Uterus (tissue), 4 donors: ENCODE data around the gene DCAF10. TPM values are rescaled to one million over a fixed set of nuclear protein-coding genes. Genes with fewer than 3 reads are reported as not detected.

Experiments used
- DNase-seq, 2 donors: peaks; one replicate each; pipeline ENCODE4 v3.0.0-alpha.2; 2019 to 2020
- H3K27ac ChIP-seq, 2 donors: fragments of 200-600 bp; sonication (generic); 1 replicate in 1 of 2; 2 replicates in 1 of 2; pipeline ENCODE4 v1.5.1; 2016 to 2018
- H3K27me3 ChIP-seq, 2 donors: fragments of 200-600 bp; sonication (generic); one replicate each; pipeline ENCODE4 v1.5.1; 2018 to 2019; ENCODE audit warnings: control low read depth in 1 of 2
- H3K36me3 ChIP-seq, 2 donors: fragments of 200-600 bp; sonication (generic); one replicate each; pipeline ENCODE4 v1.5.1; 2019; ENCODE audit warnings: control low read depth in 1 of 2
- H3K4me1 ChIP-seq, 2 donors: fragments of 200-600 bp; sonication (generic); one replicate each; pipeline ENCODE4 v1.5.1; 2018 to 2019; ENCODE audit warnings: control low read depth in 1 of 2
- H3K4me3 ChIP-seq, 2 donors: fragments of 200-600 bp; sonication (generic); 1 replicate in 1 of 2; 2 replicates in 1 of 2; pipeline ENCODE4 v1.5.1; 2018 to 2019; ENCODE audit warnings: mild to moderate bottlenecking in 1 of 2
- H3K9me3 ChIP-seq, 2 donors: fragments of 200-600 bp; sonication (generic); one replicate each; pipeline ENCODE4 v1.5.1; 2019; ENCODE audit warnings: control low read depth in 1 of 2
- POLR2A ChIP-seq, 2 donors: fragments of 450-650 bp; IDR thresholded peaks; one replicate each; pipeline ENCODE4 v1.6.1; 2016; ENCODE audit warnings: antibody characterized with exemption in 2 of 2, mild to moderate bottlenecking in 1 of 2, moderate library complexity in 1 of 2
- intact Hi-C: fragments of 100-400 bp; cut with DNase I; formaldehyde crosslinking; loops from one replicate; pipeline ENCODE4 v1.15.1; 2023; ENCODE audit warnings: low total_unique reads
- total RNA-seq, 4 donors: library from RNA; depleted of rRNA in 3 of 4; stranded (reverse); fragments of >200 nt in 3 of 4; gene quantifications; one replicate each; pipeline versions ENCODE4 v1.1.0 to v1.2.4, GENCODE V29; 2014 to 2023
- TF ChIP-seq, protein P1 (sequence below), 4 experiments: fragments of 200-600 bp in 2 of 4; fragments of 450-650 bp in 2 of 4; sonication (generic) in 2 of 4; IDR thresholded peaks; one replicate each; pipeline ENCODE4 v1.5.1; 2016 to 2019; ENCODE audit warnings: antibody characterized with exemption in 4 of 4, mild to moderate bottlenecking in 2 of 4, moderate library complexity in 1 of 4
- donor health status: DM: yes; HTN: yes; CAD: no.

The DCAF10 gene
- total RNA-seq, 4 donors from 2014 or later: 10.8 to 34.8 (median 29.6) TPM

DNA sequence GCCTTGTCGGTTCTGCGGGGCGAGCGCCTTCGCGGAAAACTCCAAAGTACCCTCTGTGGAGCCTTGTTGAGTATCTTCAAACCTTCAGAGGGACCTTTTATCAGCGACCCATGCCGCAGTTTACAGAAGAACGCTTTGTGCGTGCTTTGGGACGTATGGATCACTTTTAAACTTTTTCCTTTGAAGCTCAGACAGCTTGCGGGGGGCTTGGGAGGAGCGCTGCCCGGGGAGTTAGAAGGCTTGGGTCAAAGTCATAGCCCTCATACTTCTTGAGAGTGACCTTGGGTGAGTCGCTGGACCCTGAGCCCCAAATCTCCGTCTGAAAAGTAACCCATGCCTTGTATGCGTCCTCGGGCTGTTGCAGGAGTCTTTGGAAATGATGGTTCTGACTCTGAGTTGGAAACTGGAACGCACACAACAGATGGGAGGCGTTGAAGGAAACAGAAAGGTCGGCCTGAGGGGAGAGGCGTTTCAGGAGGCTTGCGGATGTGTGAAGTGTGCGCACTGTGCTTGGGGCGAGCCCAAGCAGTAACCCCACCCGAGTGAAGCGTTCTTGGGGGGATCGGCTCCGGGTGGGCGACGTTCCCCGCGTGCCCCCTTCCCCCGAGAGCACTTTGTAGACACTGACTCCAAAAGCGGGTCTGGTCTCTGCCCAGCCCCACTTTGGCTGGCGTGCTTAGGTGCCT, 104.0 kb downstream of the DCAF10 start:
- peak in 1 of 2 donors; percentile 34 for DNase-seq
- H3K27me3 ChIP-seq: no peaks in the 10 kb centered on the region
- intact Hi-C loops: loop anchor here (5.0 kb wide), 1 partner anchor 448 kb away; no protein-coding TSS in a partner anchor
- no peaks in the 10 kb centered on the region for H3K9me3 ChIP-seq
- H3K36me3 ChIP-seq: no peaks in the 10 kb centered on the region
- peaks cover 6 to 10% of the 10 kb centered on the region in 2 donors for H3K4me1 ChIP-seq
- peak overlapping the region; percentile 64 to 71 for H3K4me3 ChIP-seq
- TF ChIP-seq, protein P1, sequence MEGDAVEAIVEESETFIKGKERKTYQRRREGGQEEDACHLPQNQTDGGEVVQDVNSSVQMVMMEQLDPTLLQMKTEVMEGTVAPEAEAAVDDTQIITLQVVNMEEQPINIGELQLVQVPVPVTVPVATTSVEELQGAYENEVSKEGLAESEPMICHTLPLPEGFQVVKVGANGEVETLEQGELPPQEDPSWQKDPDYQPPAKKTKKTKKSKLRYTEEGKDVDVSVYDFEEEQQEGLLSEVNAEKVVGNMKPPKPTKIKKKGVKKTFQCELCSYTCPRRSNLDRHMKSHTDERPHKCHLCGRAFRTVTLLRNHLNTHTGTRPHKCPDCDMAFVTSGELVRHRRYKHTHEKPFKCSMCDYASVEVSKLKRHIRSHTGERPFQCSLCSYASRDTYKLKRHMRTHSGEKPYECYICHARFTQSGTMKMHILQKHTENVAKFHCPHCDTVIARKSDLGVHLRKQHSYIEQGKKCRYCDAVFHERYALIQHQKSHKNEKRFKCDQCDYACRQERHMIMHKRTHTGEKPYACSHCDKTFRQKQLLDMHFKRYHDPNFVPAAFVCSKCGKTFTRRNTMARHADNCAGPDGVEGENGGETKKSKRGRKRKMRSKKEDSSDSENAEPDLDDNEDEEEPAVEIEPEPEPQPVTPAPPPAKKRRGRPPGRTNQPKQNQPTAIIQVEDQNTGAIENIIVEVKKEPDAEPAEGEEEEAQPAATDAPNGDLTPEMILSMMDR (IDR thresholded peaks at IDR 0.05): no peak
- no peak for TF ChIP-seq POLR2A (IDR thresholded peaks at IDR 0.05)
- peak overlapping the region; percentile 85 to 87 for H3K27ac ChIP-seq

DNA sequence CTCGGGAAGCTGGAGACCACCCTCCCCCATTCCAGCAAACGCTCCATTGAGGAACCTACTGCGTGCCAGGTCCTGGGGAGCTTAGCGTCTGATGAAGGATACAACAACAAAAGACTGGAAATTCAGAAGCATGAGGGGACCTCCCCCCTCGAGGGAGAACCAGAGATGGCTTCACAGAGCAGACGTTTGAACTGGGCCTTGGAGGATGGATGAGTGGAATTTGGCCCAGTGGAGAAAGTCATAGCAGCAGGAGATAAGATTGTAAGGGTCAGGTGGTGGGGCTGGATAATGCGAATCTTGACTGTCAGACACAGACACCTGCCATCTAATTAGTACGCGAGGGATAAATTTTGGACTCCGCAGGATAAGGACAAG, 104.5 kb downstream of the DCAF10 start:
- intact Hi-C loops: loop anchor here (5.0 kb wide), 1 partner anchor 447 kb away; no protein-coding TSS in a partner anchor
- DNase-seq: no peak
- no peaks in the 10 kb centered on the region for H3K36me3 ChIP-seq
- H3K4me1 ChIP-seq: peaks cover 6 to 10% of the 10 kb centered on the region in 2 donors
- no peaks in the 10 kb centered on the region for H3K9me3 ChIP-seq
- peak overlapping the region in 1 of 2 donors; percentile 64 for H3K4me3 ChIP-seq
- no peaks in the 10 kb centered on the region for H3K27me3 ChIP-seq
- peak overlapping the region; percentile 85 to 87 for H3K27ac ChIP-seq
- TF ChIP-seq, protein P1 (IDR thresholded peaks at IDR 0.05): no peak
- no peak for TF ChIP-seq POLR2A (IDR thresholded peaks at IDR 0.05)

DNA sequence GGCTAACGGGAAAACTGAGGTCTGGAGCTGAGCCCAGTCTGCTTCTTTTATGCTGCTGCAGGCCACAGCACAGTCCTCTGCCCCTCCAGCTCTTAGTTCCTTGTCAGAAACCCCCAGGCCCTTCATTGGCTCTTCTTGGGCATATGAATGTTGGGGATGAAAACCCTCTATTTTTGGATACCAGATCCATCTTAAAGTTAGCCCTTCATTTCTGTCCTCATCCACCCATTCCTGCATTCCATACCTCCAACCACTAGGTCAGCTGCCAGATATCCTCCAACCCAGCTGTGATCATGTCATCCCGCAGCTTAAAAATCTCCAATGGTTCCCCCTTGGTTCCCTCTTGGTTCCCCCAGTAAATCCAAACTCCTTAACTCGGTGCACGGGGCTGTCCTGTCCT, 105.2 kb downstream of the DCAF10 start:
- no peak for DNase-seq
- H3K27ac ChIP-seq: no peak overlapping the region
- H3K36me3 ChIP-seq: no peaks in the 10 kb centered on the region
- peaks cover 6 to 10% of the 10 kb centered on the region in 2 donors for H3K4me1 ChIP-seq
- H3K27me3 ChIP-seq: no peaks in the 10 kb centered on the region
- no peaks in the 10 kb centered on the region for H3K9me3 ChIP-seq
- no peak for TF ChIP-seq POLR2A (IDR thresholded peaks at IDR 0.05)
- no peak overlapping the region for H3K4me3 ChIP-seq
- intact Hi-C loops: loop anchor here (5.0 kb wide), 1 partner anchor 447 kb away; no protein-coding TSS in a partner anchor

DNA sequence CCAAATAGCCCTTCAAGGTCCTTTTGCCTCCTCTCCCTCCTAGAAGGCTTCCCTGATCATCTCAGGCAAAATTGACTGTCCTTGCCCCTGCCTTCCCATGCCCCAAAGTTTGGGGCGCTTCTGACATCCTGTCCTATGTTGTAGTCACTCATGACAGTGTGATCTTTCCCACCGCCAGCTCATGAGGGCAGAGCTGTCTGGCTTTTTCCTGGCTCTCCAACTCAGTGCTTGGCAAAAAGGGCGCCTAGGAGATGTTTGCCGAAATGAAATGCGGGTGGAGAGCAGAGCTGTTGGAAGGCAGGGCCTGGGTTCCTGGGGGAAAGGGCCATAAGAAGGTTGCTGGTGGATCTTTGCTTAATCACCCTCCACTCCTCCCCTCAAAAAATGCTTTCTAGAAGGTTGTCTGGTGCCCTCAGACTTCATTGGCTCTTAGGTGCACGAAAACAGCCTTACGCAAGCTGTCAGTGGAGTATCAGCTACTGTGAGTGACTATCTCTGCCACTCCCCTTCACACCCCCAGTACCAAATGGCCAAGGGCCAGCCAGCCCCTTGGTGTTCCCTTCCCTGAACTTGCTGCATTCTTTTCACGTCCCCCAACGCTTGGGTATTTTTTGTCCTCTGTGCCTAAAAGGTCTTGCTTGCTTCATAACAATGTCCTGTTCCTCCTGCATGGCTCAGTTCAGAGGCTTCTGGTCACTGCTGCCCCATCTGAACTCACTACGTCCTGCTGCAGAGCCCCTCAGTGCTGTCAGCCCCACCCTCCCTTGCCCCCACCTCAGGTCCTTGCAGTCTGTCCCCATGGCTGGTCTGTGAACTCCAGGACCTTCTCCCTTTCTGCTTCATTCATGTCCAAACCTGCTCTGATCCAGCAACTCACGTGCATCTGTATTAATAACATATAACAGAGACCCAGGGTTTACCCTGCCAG, 106.0 kb downstream of the DCAF10 start:
- H3K36me3 ChIP-seq: no peaks in the 10 kb centered on the region
- no peak overlapping the region for H3K27ac ChIP-seq
- H3K4me3 ChIP-seq: no peak overlapping the region
- intact Hi-C loops: loop anchor here (5.0 kb wide), 1 partner anchor 446 kb away; no protein-coding TSS in a partner anchor
- no peaks in the 10 kb centered on the region for H3K27me3 ChIP-seq
- TF ChIP-seq POLR2A (IDR thresholded peaks at IDR 0.05): no peak
- TF ChIP-seq, protein P1 (IDR thresholded peaks at IDR 0.05): no peak
- H3K4me1 ChIP-seq: peaks cover 6 to 10% of the 10 kb centered on the region in 2 donors
- no peak for DNase-seq
- no peaks in the 10 kb centered on the region for H3K9me3 ChIP-seq

DNA sequence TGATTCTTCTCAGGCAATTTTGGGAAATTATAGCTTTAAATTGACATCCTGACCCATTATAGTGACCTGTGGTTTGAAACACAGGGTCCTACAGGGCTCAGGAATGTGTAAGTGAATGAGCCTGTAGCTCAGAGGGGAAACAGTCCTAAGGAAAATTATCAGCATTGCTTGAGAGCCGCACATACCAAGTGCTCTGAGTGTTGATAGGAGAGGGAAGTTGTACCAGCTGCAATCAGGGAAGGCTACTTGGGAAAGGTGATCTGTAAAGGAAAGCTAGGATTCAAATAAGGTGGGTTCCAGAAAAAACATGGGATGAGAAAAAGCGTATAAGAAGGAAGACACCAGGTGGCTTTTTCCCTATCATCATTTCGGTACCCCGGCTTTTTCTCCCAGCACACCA, 107.7 kb downstream of the DCAF10 start:
- Histone ChIP-seq H3K27ac (no peak overlapping the region), H3K9me3 (no peaks in the 10 kb centered on the region), H3K4me3 (no peak overlapping the region), H3K4me1 (peaks cover 0 to 6% of the 10 kb centered on the region in 2 donors), H3K27me3 (no peaks in the 10 kb centered on the region), H3K36me3 (no peaks in the 10 kb centered on the region)
- intact Hi-C loops: loop anchor here (5.0 kb wide), 1 partner anchor 444 kb away; no protein-coding TSS in a partner anchor
- no peak for DNase-seq
- no peak for TF ChIP-seq POLR2A (IDR thresholded peaks at IDR 0.05)
- TF ChIP-seq, protein P1 (IDR thresholded peaks at IDR 0.05): no peak
